HTR-8/SVneo (cell line): Measurements from ENCODE around the gene DHDH.

Experiments
- DNase-seq: peaks from one replicate; pipeline ENCODE4 v3.0.0; 2011; ENCODE audit warnings: low spot score, mixed read lengths; ENCODE audit not compliant: insufficient read length
- FAIRE-seq: peaks from 2 replicates; lab custom pipeline; 2011; peaks lifted over from hg19 to GRCh38; lab: Jason Lieb, UNC

The DHDH gene

GRCh38 chr19:48945415-48945814 is 11.9 kb downstream of the DHDH start:
- DNase-seq (no peak), FAIRE-seq (no peak)

DNA sequence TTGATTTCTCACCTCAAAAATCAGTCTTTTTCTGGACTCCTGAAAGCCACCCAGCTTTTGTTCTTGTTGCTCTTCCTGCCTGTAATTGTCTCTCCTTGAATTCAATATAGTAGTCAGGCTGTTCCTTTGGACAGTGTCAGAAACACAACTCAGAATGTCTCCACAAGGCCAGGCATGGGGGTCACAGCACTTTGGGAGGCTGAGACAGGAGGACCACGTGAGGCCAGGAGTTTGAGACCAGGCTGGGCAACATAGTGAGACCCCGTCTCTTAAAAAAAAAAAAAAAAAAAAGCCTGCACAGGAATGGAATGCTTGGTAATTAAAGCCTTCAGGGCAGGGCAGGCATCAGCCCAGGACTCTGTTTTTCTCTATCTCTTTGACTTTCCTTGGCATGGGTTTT is 12.3 kb downstream of the DHDH start:
- DNase-seq = no peak
- no peak for FAIRE-seq

GRCh38 chr19:48946463-48947257 is 13.2 kb downstream of the DHDH start:
- DNase-seq = no peak
- no peak for FAIRE-seq

DNA sequence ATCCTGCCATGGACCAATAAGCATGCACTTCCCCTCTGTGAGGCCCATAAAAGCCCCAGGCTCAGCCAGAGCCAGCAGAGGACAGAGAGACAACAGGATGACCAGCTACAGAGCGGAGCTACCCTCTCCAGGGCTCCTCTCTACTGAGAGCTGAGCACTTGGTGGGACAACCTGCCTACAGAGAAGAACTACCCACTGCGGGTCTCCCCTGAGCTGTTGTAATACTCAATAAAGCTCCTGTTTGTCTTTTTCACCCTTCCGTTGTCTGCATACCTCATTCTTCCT is 13.7 kb downstream of the DHDH start:
- no peak for DNase-seq
- no peak for FAIRE-seq

DNA sequence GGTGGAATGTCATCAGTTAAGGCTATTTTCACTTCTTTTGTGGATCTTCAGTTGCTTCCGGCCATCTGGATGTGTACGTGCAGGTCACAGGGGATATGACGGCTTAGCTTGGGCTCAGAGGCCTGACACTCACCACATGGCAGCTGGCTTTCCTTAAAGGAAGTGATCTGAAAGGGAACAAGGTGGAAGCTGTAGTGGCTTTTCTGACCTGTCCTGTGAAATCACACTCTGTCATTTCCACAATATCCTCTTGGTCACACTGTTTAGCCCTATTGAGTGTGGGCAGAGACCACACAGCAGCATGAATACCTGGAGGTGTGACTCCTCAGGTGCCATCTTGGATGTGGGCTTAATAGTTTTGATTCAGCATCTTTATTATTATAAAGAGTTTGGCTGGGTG is 16.7 kb downstream of the DHDH start:
- no peak for FAIRE-seq
- DNase-seq = no peak

- DNase-seq (no peak), FAIRE-seq (no peak)
These were observed 17.5 kb downstream of the DHDH start for GRCh38 chr19:48950830-48951519.

DNA sequence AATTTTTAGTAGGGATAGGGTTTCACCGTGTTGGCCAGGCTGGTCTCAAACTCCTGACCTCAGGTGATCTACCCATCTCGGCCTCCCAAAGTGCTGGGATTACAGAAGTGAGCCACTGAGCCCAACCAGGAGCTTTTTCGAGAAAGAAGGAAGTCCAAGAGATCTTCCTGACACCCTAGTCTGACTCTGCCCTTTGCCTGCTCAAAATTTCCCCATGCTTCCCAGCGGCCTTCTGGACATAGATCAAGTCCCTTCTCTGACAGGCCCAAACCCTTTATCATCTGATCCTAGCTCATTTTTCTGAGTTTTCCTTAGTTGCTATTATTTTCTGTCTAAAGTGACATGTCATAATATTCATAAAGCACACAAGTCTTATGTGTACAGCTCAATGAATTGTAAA is 19.6 kb downstream of the DHDH start:
- DNase-seq (no peak), FAIRE-seq (no peak)

GRCh38 chr19:48953990-48954594 is 20.6 kb downstream of the DHDH start:
- FAIRE-seq = no peak
- no peak for DNase-seq

- FAIRE-seq = peak; percentile 99
- DNase-seq = peak; percentile 98
These were observed 21.3 kb downstream of the DHDH start, which contains the start of gene BAX for GRCh38 chr19:48954595-48955307. Gene BAX, plus strand, starts transcription at chr19:48954875. Its CDS starts 54 bp downstream, at chr19:48954929.

DNA sequence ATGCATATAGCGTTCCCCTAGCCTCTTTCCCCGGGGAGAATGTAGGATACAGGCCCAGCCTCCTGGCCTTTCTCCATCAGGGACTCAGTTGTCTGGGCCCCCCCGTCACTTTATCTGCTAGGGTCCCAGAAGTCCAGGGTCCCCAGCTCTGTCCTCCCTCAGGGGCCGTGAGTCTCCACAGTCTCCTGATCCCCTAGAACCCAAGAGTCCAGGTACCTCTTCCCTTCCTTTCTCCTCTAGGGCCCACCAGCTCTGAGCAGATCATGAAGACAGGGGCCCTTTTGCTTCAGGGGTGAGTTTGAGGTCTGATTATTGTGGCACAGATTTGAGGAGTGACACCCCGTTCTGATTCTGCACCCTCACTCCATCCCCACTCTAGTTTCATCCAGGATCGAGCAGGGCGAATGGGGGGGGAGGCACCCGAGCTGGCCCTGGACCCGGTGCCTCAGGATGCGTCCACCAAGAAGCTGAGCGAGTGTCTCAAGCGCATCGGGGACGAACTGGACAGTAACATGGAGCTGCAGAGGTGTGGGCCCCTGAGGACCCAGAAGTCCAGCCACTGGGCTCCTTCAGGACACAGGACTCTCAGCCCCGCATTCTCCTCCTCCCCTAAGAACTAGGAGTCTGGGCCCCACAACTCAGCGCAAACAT is 21.9 kb downstream of the DHDH start:
- no peak for FAIRE-seq
- DNase-seq = no peak

DNA sequence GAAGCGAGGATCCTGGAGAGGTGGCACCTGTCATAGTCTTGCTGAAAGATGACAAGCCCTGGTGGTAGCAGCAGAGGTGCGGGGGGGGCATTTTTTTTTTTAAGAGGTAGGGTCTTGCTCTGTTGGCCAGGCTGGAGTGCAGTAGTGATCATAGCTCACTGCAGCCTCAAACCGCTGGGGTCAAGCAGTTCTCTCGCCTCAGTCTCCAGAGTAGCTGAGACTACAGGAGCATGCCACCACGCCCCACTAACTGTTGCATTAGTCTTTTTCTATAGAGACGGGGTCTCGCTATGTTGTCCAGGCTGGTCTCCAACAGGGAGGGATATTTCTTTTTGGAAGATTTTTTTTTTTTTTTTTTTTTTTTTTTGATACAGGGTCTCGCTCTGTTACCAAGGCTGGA is 24.5 kb downstream of the DHDH start:
- DNase-seq = no peak
- no peak for FAIRE-seq

DNA sequence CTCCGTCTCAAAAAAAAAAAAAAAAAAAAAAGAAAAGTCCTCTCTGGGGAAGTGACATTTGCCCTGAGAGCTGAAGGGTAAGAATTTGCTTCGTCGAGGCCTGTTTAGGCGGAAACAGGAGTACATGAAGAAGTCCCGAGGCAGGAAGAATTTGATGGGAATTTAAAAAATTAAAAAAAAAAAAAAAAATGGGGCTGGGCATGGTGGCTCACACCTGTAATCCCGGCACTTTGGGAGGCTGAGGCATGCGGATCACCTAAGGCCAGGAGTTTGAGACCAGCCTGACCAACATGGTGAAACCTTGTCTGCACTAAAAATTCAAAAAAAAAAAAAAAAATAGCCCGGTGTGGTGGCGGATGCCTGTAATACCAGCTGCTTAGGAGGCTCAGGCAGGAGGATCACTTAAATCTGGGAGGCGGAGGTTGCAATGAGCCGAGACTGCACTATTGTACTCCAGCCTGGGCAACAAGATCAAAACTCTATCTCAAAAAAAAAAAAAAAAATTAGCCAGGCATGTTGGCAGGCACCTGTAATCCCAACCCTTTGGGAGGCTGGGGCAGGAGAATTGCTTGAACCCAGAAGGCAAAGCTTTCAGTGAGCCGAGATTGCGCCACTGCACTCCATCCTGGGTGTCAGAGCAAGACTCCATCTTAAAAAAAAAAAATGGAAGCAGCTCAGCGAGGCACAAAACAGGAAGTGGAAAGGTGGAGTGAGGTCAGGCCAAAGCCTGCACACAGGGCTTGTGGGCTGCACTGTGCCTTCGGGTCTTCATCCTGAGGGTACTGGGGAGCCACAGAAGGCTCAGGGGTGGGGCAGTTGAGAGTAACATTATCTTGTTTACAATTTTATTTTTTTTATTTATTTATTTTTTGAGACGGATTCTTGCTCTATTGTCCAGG is 26.1 kb downstream of the DHDH start:
- FAIRE-seq (no peak), DNase-seq (no peak)

DNA sequence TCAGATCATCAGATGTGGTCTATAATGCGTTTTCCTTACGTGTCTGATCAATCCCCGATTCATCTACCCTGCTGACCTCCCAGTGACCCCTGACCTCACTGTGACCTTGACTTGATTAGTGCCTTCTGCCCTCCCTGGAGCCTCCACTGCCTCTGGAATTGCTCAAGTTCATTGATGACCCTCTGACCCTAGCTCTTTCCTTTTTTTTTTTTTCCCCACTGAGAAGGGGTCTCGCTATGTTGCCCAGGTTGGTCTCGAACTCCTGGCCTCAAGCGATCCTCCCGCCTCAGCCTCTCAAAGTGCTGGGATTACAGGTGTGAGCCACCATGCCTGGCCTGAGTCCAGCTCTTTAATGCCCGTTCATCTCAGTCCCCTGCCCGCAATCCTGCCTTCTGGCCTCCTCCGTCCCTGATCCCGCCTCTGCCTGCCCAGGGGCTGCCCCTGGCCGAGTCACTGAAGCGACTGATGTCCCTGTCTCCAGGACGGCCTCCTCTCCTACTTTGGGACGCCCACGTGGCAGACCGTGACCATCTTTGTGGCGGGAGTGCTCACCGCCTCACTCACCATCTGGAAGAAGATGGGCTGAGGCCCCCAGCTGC is 27.7 kb downstream of the DHDH start:
- FAIRE-seq (no peak), DNase-seq (no peak)

DNA sequence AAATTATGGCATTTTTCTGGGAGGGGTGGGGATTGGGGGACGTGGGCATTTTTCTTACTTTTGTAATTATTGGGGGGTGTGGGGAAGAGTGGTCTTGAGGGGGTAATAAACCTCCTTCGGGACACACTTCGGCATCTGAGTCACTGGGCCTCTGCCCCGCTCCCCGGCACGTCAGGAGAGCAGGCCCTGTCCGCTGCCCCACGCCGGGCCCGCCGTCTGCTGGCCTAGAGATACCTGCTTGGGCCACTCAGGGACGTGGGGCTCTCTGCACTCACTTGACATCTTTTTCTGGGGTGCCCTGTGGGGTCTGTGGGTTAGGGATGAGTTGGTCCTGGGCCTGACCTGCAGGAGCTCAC is 28.2 kb downstream of the DHDH start:
- FAIRE-seq (no peak), DNase-seq (no peak)

DNA sequence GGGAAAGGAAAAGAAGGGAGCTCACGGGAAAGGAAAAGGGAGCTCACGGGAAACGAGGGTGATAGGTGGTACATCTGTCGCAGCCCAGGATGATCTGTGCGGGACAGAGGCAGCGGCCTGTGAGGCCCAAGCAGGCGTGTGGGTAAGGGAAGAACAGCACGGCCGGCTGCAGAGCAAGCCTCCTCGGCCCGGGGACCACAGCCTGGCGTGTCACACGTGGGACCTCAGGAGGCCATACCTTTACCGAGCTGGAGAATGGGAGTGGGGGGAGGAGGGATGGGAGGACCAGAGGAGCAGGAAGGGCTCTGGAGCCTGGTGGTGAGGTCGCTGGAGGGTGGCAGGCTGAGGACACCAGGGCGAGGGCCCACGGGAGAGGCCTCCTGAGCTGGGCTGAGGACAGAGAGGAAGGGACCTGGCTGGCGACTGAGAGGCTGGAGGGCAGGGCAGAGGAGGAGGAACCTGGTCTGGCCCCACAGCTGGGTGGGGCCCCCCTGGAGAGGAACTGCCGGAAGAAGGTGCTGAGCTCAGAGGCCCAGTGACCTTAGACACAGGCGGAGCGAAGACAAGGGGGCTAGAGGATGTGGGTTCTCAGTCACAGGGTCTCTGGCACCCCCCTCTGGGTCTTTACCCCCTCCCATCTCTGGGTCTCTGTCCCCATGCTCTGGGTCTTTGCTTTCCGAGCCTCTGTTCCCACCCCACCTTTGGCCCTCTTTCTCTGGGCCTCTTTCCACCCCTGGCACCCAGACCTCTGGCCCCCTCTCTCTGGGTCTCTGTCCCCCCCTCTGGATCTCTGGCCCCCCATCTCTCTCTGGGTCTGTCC is 28.7 kb downstream of the DHDH start:
- DNase-seq = peak; percentile 56

GRCh38 chr19:48962849-48963165 is 29.3 kb downstream of the DHDH start:
- no peak for FAIRE-seq
- no peak for DNase-seq

More for the DNA sequence above, 28.7 kb downstream of the DHDH start:
- no peak for FAIRE-seq

DNA sequence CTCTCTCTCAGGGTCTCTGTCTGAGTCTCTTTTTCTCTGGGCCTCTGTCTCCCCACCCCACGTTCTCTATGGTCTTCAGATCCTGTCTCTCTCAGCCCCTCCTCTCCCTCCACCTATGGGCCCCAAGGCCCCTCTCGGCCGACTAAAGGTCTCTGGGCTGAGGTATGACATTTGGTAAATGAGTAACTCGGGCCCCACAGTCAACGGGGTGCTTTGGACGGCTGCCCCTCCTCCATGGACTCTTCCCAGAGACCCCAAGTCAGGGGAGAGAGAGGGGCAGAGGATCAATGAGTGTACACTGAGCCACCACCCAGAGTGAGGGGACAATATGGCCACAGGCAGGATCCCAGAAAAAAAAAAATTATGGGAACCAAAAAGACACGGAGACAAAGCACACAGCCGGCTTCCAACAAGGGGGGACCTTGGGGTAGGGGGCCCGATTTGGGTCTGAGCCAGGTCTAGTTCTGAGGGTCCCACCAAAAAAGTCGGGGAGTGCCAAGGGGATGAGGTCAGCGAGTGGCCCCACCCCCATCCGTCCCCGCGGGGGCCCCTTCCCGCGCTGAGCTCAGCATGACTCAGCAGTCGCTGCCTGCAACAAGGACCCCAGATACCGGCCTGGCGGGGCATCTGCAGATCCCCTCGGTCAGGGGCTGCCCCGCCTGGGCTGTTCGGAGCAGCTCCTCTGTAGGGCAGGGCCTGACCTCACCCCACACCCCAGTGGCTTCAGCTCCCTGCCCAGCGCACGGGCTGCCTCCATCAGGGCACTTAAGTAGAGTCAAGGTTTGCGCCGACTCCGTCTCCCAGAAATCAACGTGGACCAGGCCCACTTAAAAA is 30.1 kb downstream of the DHDH start:
- peak; percentile 49 for FAIRE-seq

More for the DNA sequence above, 30.1 kb downstream of the DHDH start:
- peak; percentile 84 for DNase-seq
